Measurements from ENCODE around the gene SLIT3.

DNA sequence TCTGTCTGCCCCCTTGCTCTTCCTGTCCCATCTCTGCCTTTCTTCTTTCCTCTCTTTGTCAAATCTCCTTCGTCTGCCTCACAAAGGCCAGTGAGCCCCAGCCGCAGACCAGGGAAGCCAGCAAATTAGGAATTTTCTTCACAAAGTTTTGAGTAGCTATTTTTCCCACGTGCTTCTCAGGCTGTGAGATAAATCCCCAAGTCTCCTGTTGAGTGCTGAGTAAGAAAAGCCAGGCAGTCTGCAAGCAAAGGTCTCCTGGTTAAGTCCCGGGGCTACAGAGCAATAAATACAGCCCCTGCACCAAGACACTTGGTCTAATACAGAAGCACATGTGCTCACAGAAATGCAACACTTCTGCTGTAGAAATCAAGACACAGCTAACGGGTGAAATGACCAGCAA lies 284.9 kb downstream of the SLIT3 start:
- TF ChIP-seq, protein P1, sequence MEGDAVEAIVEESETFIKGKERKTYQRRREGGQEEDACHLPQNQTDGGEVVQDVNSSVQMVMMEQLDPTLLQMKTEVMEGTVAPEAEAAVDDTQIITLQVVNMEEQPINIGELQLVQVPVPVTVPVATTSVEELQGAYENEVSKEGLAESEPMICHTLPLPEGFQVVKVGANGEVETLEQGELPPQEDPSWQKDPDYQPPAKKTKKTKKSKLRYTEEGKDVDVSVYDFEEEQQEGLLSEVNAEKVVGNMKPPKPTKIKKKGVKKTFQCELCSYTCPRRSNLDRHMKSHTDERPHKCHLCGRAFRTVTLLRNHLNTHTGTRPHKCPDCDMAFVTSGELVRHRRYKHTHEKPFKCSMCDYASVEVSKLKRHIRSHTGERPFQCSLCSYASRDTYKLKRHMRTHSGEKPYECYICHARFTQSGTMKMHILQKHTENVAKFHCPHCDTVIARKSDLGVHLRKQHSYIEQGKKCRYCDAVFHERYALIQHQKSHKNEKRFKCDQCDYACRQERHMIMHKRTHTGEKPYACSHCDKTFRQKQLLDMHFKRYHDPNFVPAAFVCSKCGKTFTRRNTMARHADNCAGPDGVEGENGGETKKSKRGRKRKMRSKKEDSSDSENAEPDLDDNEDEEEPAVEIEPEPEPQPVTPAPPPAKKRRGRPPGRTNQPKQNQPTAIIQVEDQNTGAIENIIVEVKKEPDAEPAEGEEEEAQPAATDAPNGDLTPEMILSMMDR (IDR thresholded peaks at IDR 0.05) = no peak
- no peak for TF ChIP-seq POLR2A (IDR thresholded peaks at IDR 0.05)

Data from right lobe of liver (tissue), 4 donors.